Breast epithelium (tissue), 3 donors: Measurements from ENCODE around the gene SLC25A38.

Source experiments
- POLR2A ChIP-seq: fragments of 450-650 bp; IDR thresholded peaks from one replicate; pipeline ENCODE4 v1.6.1; 2016; ENCODE audit warnings: antibody characterized with exemption, mild to moderate bottlenecking, moderate library complexity
- TF ChIP-seq, protein P1 (sequence below), 3 donors: fragments of 450-650 bp; IDR thresholded peaks; one replicate each; pipeline ENCODE4 v1.5.1; 2016 to 2017; ENCODE audit warnings: antibody characterized with exemption in 3 of 3, mild to moderate bottlenecking in 3 of 3, moderate library complexity in 3 of 3

GRCh38 chr3:39334205-39334604 is 49.0 kb upstream of the SLC25A38 start:
- TF ChIP-seq POLR2A = no peak
- TF ChIP-seq, protein P1, sequence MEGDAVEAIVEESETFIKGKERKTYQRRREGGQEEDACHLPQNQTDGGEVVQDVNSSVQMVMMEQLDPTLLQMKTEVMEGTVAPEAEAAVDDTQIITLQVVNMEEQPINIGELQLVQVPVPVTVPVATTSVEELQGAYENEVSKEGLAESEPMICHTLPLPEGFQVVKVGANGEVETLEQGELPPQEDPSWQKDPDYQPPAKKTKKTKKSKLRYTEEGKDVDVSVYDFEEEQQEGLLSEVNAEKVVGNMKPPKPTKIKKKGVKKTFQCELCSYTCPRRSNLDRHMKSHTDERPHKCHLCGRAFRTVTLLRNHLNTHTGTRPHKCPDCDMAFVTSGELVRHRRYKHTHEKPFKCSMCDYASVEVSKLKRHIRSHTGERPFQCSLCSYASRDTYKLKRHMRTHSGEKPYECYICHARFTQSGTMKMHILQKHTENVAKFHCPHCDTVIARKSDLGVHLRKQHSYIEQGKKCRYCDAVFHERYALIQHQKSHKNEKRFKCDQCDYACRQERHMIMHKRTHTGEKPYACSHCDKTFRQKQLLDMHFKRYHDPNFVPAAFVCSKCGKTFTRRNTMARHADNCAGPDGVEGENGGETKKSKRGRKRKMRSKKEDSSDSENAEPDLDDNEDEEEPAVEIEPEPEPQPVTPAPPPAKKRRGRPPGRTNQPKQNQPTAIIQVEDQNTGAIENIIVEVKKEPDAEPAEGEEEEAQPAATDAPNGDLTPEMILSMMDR (IDR thresholded peaks at IDR 0.05) = no peak
